Effector memory CD4-positive, alpha-beta T cell (primary cell): ENCODE measurements around the gene PDLIM3.

Experiments used
- DNase-seq, 3 donors: peaks; one replicate each; pipeline ENCODE4 v3.0.0-alpha.2; 2020
- H3K27ac ChIP-seq: 2 replicates; pipeline ENCODE4 v1.7.0; 2013; ENCODE audit warnings: mild to moderate bottlenecking, low read length, moderate library complexity; ENCODE audit not compliant: insufficient read depth, poor library complexity, severe bottlenecking
- H3K27me3 ChIP-seq: replicated peaks from 2 replicates; pipeline ENCODE4 v1.7.0; 2013; ENCODE audit warnings: mild to moderate bottlenecking, low read length; ENCODE audit not compliant: insufficient read depth, control insufficient read depth, poor library complexity, severe bottlenecking
- H3K36me3 ChIP-seq: 2 replicates; pipeline ENCODE4 v1.7.0; 2013; ENCODE audit warnings: mild to moderate bottlenecking, low read length, moderate library complexity; ENCODE audit not compliant: control insufficient read depth, insufficient read depth
- H3K4me1 ChIP-seq: 2 replicates; pipeline ENCODE4 v1.7.0; 2013; ENCODE audit warnings: low read length, mild to moderate bottlenecking; ENCODE audit not compliant: control insufficient read depth, insufficient read depth, poor library complexity, severe bottlenecking
- H3K4me3 ChIP-seq: 2 replicates; pipeline ENCODE4 v1.7.0; 2013; ENCODE audit warnings: low read length, low read depth, mild to moderate bottlenecking; ENCODE audit not compliant: insufficient read depth, poor library complexity, severe bottlenecking
- H3K9me3 ChIP-seq: 2 replicates; pipeline ENCODE4 v1.7.0; 2013; ENCODE audit warnings: mild to moderate bottlenecking, low read length, moderate library complexity; ENCODE audit not compliant: control insufficient read depth
- total RNA-seq, 3 donors: gene quantifications; one replicate each; lab custom pipeline; 2026; lab: John Stamatoyannopoulos, UW

PDLIM3 gene
- 0 to 0.17 (median 0) reads per million in 3 donors for total RNA-seq

DNA sequence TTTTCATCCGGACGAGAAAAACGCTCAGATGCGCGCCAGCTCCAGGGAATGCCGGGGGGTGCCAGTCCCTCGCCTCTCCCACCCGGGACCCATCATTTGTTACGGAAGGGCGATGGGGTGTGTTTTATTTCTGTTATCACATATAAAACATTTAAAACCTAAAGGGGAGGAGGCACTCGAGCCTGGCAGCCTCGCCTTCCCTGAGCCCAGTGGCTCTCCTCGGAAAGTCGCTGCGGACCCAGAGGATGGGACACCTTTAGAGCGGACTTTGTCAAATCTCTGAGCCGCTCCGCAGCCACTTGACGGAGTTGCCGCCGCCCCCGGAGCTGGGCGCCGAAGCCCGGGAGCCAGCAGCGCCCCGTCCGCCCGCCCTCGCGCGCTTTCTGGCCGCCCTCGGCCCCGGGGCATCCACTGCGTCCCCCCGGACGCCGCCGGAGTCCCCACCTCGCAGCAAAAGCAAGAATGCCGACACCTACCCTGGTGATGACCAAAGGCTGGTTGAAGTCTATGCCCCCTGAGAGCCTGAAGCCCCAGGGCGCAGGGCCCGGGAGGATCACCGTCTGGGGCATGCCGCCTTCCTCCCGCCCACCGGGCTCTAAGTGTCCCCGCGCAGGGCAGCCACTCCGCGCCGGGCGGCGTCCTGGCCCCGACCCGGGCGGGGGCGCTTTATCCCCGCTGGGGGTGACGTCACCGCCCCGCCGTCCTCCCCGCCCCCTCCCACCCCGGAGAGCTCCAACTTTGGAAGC, at the start of gene PDLIM3:
TSS of gene PDLIM3 (minus strand) at position 642 of the 746 bp plus-strand sequence. CDS start at position 569, 73 bp downstream.
- Histone ChIP-seq H3K4me3 (no peak within 1 kb of the TSS), H3K27ac (no peak within 1 kb of the TSS), H3K36me3 (no peaks in the 10 kb centered on the region), H3K27me3 (peaks cover 16% of the 10 kb centered on the region), H3K4me1 (peaks cover 3% of the 10 kb centered on the region), H3K9me3 (no peaks in the 10 kb centered on the region)
- no peak for DNase-seq

GRCh38 chr4:185583813-185584212, 48.5 kb upstream of the PDLIM3 start:
- H3K27ac ChIP-seq: no peak overlapping the region
- no peak overlapping the region for H3K4me3 ChIP-seq
- no peaks in the 10 kb centered on the region for H3K9me3 ChIP-seq
- peaks cover 3% of the 10 kb centered on the region for H3K4me1 ChIP-seq
- no peak for DNase-seq
- no peaks in the 10 kb centered on the region for H3K36me3 ChIP-seq
- peaks cover 6% of the 10 kb centered on the region for H3K27me3 ChIP-seq

DNA sequence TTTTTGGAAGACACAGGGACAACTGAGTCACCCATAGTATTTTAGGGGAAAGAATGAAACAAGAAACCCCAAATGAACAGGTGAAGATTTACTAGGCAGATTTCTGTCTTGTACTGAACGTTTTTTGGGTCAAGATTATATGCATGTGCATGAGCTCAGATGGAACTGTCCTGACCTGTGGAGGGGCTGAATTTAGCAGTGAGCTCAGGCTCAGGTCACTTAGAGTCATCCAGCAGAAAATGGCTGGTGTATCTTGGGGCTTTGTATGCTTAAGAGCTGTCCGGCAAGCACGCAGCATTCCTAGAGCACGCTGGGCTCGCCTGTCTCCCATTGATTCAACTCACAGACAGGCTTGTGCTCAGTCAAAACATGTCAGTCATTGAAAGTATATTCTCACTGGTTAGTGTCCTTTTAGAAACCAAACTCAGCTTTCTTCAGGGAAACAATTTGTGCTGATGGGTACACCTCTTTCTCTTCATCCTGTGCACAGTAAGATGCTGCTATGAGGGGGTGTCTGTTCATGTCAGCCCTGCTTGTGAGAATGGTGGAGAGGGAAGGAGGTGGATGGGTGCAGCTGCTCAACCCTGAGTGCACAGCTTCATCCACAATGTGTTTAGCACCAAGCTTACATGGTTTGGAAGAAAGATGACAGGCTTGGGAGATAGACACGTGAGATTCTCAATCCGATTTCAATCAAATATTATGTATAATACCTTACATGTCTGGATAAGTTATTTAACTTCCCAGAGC, 47.5 kb upstream of the PDLIM3 start:
- no peak for DNase-seq
- Histone ChIP-seq H3K4me3 (no peak overlapping the region), H3K36me3 (no peaks in the 10 kb centered on the region), H3K4me1 (peaks cover 3% of the 10 kb centered on the region), H3K27ac (no peak overlapping the region), H3K27me3 (peaks cover 2% of the 10 kb centered on the region), H3K9me3 (no peaks in the 10 kb centered on the region)

GRCh38 chr4:185580699-185581098, 45.4 kb upstream of the PDLIM3 start:
- no peak for DNase-seq
- H3K4me3 ChIP-seq: no peak overlapping the region
- H3K4me1 ChIP-seq: no peaks in the 10 kb centered on the region
- no peaks in the 10 kb centered on the region for H3K9me3 ChIP-seq
- H3K36me3 ChIP-seq: no peaks in the 10 kb centered on the region
- H3K27ac ChIP-seq: no peak overlapping the region
- H3K27me3 ChIP-seq: no peaks in the 10 kb centered on the region

DNA sequence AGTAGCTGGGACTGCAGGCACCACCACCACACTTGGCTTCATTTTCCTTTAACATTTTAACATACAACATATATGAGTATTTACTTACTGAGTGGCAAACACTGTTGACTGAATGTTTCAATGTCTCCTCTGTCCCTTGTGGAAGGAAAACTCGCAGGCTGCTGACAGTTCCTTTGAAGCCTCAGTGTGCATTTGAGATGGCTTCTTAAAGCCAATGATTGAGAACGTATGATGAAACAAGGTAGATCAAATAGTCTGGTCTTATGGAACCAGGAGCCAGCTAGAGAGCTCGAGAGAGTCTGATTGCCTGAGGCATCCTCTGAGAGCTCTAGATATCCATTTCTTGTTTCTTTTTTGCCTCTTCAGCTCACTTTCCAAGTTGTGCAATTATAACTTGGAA, 43.0 kb upstream of the PDLIM3 start:
- no peak overlapping the region for H3K4me3 ChIP-seq
- no peaks in the 10 kb centered on the region for H3K9me3 ChIP-seq
- H3K27me3 ChIP-seq: peaks cover under 1% of the 10 kb centered on the region
- no peaks in the 10 kb centered on the region for H3K4me1 ChIP-seq
- DNase-seq: no peak
- no peak overlapping the region for H3K27ac ChIP-seq
- H3K36me3 ChIP-seq: no peaks in the 10 kb centered on the region

- no peak for DNase-seq
Measured at GRCh38 chr4:185576962-185577950, 41.9 kb upstream of the PDLIM3 start.

GRCh38 chr4:185576314-185576961, 41.1 kb upstream of the PDLIM3 start:
- H3K4me1 ChIP-seq: no peaks in the 10 kb centered on the region
- no peak overlapping the region for H3K4me3 ChIP-seq
- no peak overlapping the region for H3K27ac ChIP-seq
- H3K27me3 ChIP-seq: peaks cover 3% of the 10 kb centered on the region
- H3K36me3 ChIP-seq: no peaks in the 10 kb centered on the region
- DNase-seq: no peak
- no peaks in the 10 kb centered on the region for H3K9me3 ChIP-seq

More at GRCh38 chr4:185576962-185577950, 41.9 kb upstream of the PDLIM3 start:
- Histone ChIP-seq H3K4me3 (no peak overlapping the region), H3K27me3 (peaks cover 3% of the 10 kb centered on the region), H3K36me3 (no peaks in the 10 kb centered on the region), H3K4me1 (no peaks in the 10 kb centered on the region), H3K27ac (no peak overlapping the region), H3K9me3 (no peaks in the 10 kb centered on the region)

GRCh38 chr4:185573651-185574199, 38.4 kb upstream of the PDLIM3 start:
- peaks cover 3% of the 10 kb centered on the region for H3K27me3 ChIP-seq
- no peaks in the 10 kb centered on the region for H3K9me3 ChIP-seq
- H3K27ac ChIP-seq: no peak overlapping the region
- no peak for DNase-seq
- H3K4me3 ChIP-seq: no peak overlapping the region
- no peaks in the 10 kb centered on the region for H3K36me3 ChIP-seq
- no peaks in the 10 kb centered on the region for H3K4me1 ChIP-seq

DNA sequence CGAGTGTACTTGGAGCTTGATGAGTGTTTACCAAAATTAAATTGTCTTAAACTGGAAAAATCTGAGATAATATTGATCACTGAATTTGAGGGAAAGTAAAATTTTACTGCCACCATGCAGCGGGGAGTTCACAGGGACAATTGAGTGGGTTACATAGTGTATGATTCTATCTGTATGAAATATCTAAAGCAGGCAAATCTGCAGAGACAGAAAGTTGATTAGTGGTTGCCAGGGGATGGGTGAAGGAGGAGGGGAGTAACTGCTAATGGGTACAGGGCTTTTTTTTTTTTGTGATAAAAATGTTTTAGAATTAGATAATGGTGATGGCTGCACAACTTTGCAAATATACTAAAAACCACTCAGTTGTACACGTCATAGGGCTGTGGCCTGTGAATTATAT, 35.4 kb upstream of the PDLIM3 start:
- no peak for DNase-seq
- no peaks in the 10 kb centered on the region for H3K9me3 ChIP-seq
- no peaks in the 10 kb centered on the region for H3K36me3 ChIP-seq
- H3K4me1 ChIP-seq: no peaks in the 10 kb centered on the region
- H3K4me3 ChIP-seq: no peak overlapping the region
- peaks cover 3% of the 10 kb centered on the region for H3K27me3 ChIP-seq
- H3K27ac ChIP-seq: no peak overlapping the region
